HepG2 (cell line): ENCODE results near the gene ZBP1. TPM values are rescaled to one million over a fixed set of nuclear protein-coding genes. Genes with fewer than 3 reads are reported as not detected.
A peak's percentile ranks its signal among the peaks of the same experiment; 100 is the strongest.

Experiments
- ATAC-seq: fragments of 200-7000 bp; cut with Tn5 transposase; 3 replicates; pipeline ENCODE4 v1.9.1; 2020; ENCODE audit warnings: mild to moderate bottlenecking, moderate library complexity
- BruUV-seq: library from RNA; stranded (reverse); fragments of 400-500 nt; replicated peaks from 2 replicates; lab custom pipeline; 2021; lab: Mats Ljungman, UMichigan
- CTCF ChIA-PET: fragments of 300-600 bp; formaldehyde crosslinking; extraction: SDS; loops from one replicate; lab custom pipeline; 2021; ENCODE audit warnings: low total read pairs, inconsistent platforms, low intra/inter-chr PET ratio; lab: Yijun Ruan, JAX
- POLR2A ChIA-PET: fragments of 350-600 bp; sonication (Branson Sonifier 250); formaldehyde crosslinking; loops from one replicate; lab custom pipeline; 2020; ENCODE audit warnings: antibody characterized with exemption, inconsistent platforms; lab: Yijun Ruan, JAX
- DNase-seq: peaks from one replicate; pipeline ENCODE4 v3.0.0-alpha.2; 2015; ENCODE audit warnings: low spot score
- FAIRE-seq: peaks from 3 replicates; lab custom pipeline; 2011; peaks lifted over from hg19 to GRCh38; lab: Jason Lieb, UNC
- H2AFZ ChIP-seq: one replicate; pipeline ENCODE4 v1.6.1; 2011; ENCODE audit warnings: low read length, inconsistent platforms
- H3K27ac ChIP-seq: fragments of 300-600 bp; 3 replicates; pipeline ENCODE4 v1.8.0; 2011; ENCODE audit warnings: mixed run types, mild to moderate bottlenecking, mixed read lengths, low read length, inconsistent platforms; ENCODE audit not compliant: insufficient read depth; ENCODE audit errors: extremely low read length
- H3K27me3 ChIP-seq, 2 experiments: fragments of 200-600 bp in 1 of 2; 2 replicates in 1 of 2; 3 replicates in 1 of 2; pipeline versions ENCODE4 v1.6.0 to v1.8.0; 2011; ENCODE audit warnings: low read length in 2 of 2, mild to moderate bottlenecking in 2 of 2, moderate library complexity in 2 of 2, inconsistent platforms in 1 of 2; ENCODE audit not compliant: insufficient read depth in 2 of 2, control insufficient read depth in 1 of 2
- H3K36me3 ChIP-seq, 2 experiments: fragments of 200-600 bp in 1 of 2; replicated peaks in 1 of 2; 2 replicates in 1 of 2; 3 replicates in 1 of 2; pipeline versions ENCODE4 v1.5.1 to v1.8.0; 2011; ENCODE audit warnings: low read length in 2 of 2, inconsistent platforms in 1 of 2; ENCODE audit not compliant: insufficient read depth in 2 of 2, control insufficient read depth in 1 of 2
- H3K4me1 ChIP-seq: 2 replicates; pipeline ENCODE4 v1.5.1; 2012; ENCODE audit warnings: low read length, inconsistent platforms; ENCODE audit not compliant: insufficient read depth
- H3K4me2 ChIP-seq: 2 replicates; pipeline ENCODE4 v1.6.0; 2011; ENCODE audit warnings: low read depth, low read length, inconsistent platforms
- H3K4me3 ChIP-seq, 3 experiments: fragments of 200-600 bp in 1 of 3; sonication (generic), shearing (Covaris generic) in 1 of 3; replicated peaks in 1 of 3; 2 replicates each; pipeline ENCODE4 v1.5.1; 2011 to 2016; ENCODE audit warnings: low read length in 3 of 3, inconsistent platforms in 2 of 3, low read depth in 2 of 3, mild to moderate bottlenecking in 2 of 3, control low read depth in 1 of 3, mixed read lengths in 1 of 3; ENCODE audit not compliant: insufficient read depth in 1 of 3
- H3K79me2 ChIP-seq: one replicate; pipeline ENCODE4 v1.6.1; 2011; ENCODE audit warnings: low read length, inconsistent platforms; ENCODE audit not compliant: insufficient read depth
- H3K9ac ChIP-seq: 2 replicates; pipeline ENCODE4 v1.6.0; 2011; ENCODE audit warnings: mild to moderate bottlenecking, low read depth, low read length, inconsistent platforms; ENCODE audit not compliant: insufficient read depth
- H3K9me3 ChIP-seq: 2 replicates; pipeline ENCODE4 v1.5.1; 2012; ENCODE audit warnings: mild to moderate bottlenecking, low read length
- H4K20me1 ChIP-seq: 2 replicates; pipeline ENCODE4 v1.6.0; 2011; ENCODE audit warnings: inconsistent platforms, mild to moderate bottlenecking, low read length, moderate library complexity; ENCODE audit not compliant: insufficient read depth
- ARID3A ChIP-seq: IDR thresholded peaks from 2 replicates; pipeline ENCODE4 v1.6.1; 2012; ENCODE audit warnings: low read depth, low read length, improper control_type of control experiment
- HHEX ChIP-seq: IDR thresholded peaks from 2 replicates; pipeline ENCODE4 v1.6.1; 2016; ENCODE audit warnings: control low read depth
- JUNB ChIP-seq: sonication (generic); formaldehyde crosslinking; IDR thresholded peaks from 2 replicates; pipeline ENCODE4 v1.8.0; 2022; ENCODE audit warnings: missing genetic modification reagents, mild to moderate bottlenecking, borderline replicate concordance
- SKIL ChIP-seq: sonication (generic); formaldehyde crosslinking; IDR thresholded peaks from 2 replicates; pipeline ENCODE4 v1.8.0; 2022; ENCODE audit warnings: missing genetic modification reagents, mild to moderate bottlenecking, moderate library complexity, borderline replicate concordance
- TEAD3 ChIP-seq: optimal IDR thresholded peaks from 2 replicates; pipeline ENCODE3; 2016; ENCODE audit warnings: borderline replicate concordance
- TIGD3 ChIP-seq: sonication (generic); formaldehyde crosslinking; IDR thresholded peaks from 2 replicates; pipeline ENCODE4 v1.5.1; 2020; ENCODE audit warnings: mild to moderate bottlenecking, missing genetic modification reagents, borderline replicate concordance
- WGBS: methylation state at CpG from one replicate; pipeline ENCODE4 v1.1.6; 2017; ENCODE audit warnings: low lambda C conversion rate; 5-methylcytosine and 5-hydroxymethylcytosine counted together
- in situ Hi-C: cut with HindIII; loops from 2 replicates; pipeline ENCODE4 v1.10.0; 2017; ENCODE audit warnings: low pct_unique_long_range_greater_than_20kb; ENCODE audit not compliant: extremely low pct_ligation_motif_present
- intact Hi-C: fragments of 100-400 bp; cut with micrococcal nuclease; formaldehyde crosslinking; loops from one replicate; pipeline ENCODE4 v1.10.0; 2022; ENCODE audit not compliant: unreplicated experiment
- polyA plus RNA-seq, 8 experiments: library from polyadenylated mRNA; depleted of rRNA in 3 of 8; stranded (reverse) in 7 of 8; unstranded in 1 of 8; fragments of >200 nt; fragmentation: Illumina TruSeq in 4 of 8; extraction: Trizol in 4 of 8; gene quantifications; 2 replicates each; pipeline versions ENCODE4 v1.2.1 to v1.2.3, GENCODE V29; 2011 to 2016; ENCODE audit warnings: low read depth in 4 of 8, missing spikeins in 1 of 8, mixed read lengths in 1 of 8; ENCODE audit not compliant: insufficient read depth in 1 of 8
- total RNA-seq, 5 experiments: library from RNA; depleted of rRNA; stranded (reverse); fragments of >200 nt; fragmentation: Illumina TruSeq; extraction: Trizol; gene quantifications; 2 replicates each; pipeline ENCODE4 v1.2.3, GENCODE V29; 2016; ENCODE audit warnings: low read depth in 1 of 5

ZBP1 gene
- total and polyA plus RNA-seq, 2 of the 13 experiments (the other 11 are each of a cell fraction or from before 2014, with no cell fraction given): not detected

- ChIA-PET POLR2A (interaction anchor here (2.3 to 12.9 kb wide), 3 partner anchors 10 to 17 kb away, joined by 21 to 96 read pairs (median 26); partner anchors contain the start of gene PCK1), CTCF (no interaction called here)
- H4K20me1 ChIP-seq: no peaks in the 10 kb centered on the region
- H2AFZ ChIP-seq: no peak overlapping the region
- 15% methylated on average over 6 of the region's 6 CpGs for whole genome bisulfite sequencing
- DNase-seq (no peak), FAIRE-seq (no peak), ATAC-seq (peak; percentile 4; the same call in 2 of the 3 replicates)
- in situ Hi-C loops (no loop called here), intact Hi-C loops (no loop called here)
- H3K27ac ChIP-seq: peak overlapping the region; percentile 21
- no TSS peak for BruUV-seq
- H3K36me3 ChIP-seq: no peaks in the 10 kb centered on the region
- peaks cover 69% of the 10 kb centered on the region for H3K4me1 ChIP-seq
- H3K79me2 ChIP-seq: no peaks in the 10 kb centered on the region
- peaks cover 1 to 8% of the 10 kb centered on the region in 2 experiments; a peak in 2 of 5 replicates for H3K27me3 ChIP-seq
- no peaks in the 10 kb centered on the region for H3K9me3 ChIP-seq
- H3K4me3 ChIP-seq: no peak overlapping the region
- peak overlapping the region; percentile 51 for H3K4me2 ChIP-seq
- H3K9ac ChIP-seq: no peak overlapping the region
- TF ChIP-seq ARID3A (peak; percentile 23; the same call in 1 of the 2 replicates), SKIL (CRISPR knock-in tag) (0 out of 2 replicates have a peak, but pooled peaks have one; percentile 34), TEAD3 (CRISPR knock-in tag) (peak; percentile 28), TIGD3 (CRISPR knock-in tag) (no peak), JUNB (CRISPR knock-in tag) (0 out of 2 replicates have a peak, but pooled peaks have one; percentile 40), HHEX (CRISPR knock-in tag) (0 out of 2 replicates have a peak, but pooled peaks have one; percentile 17)
- TF ChIP-seq, all 625 proteins: peak for 5
These were observed 43.3 kb downstream of the ZBP1 start for GRCh38 chr20:57576617-57577550.
